GM23248 (cell line): Measurements from ENCODE around the gene BMP2.

Experiments
- EZH2 ChIP-seq: fragments of 200-600 bp; sonication (generic); IDR thresholded peaks from 2 replicates; pipeline ENCODE4 v1.6.1; 2018; ENCODE audit warnings: antibody characterized with exemption, mild to moderate bottlenecking; ENCODE audit not compliant: insufficient read depth, poor library complexity, severe bottlenecking
- EZH2phosphoT487 ChIP-seq: fragments of 200-600 bp; sonication (generic); IDR thresholded peaks from 2 replicates; pipeline ENCODE4 v1.6.1; 2018; ENCODE audit warnings: antibody characterized with exemption, moderate library complexity, mild to moderate bottlenecking, low read depth; ENCODE audit not compliant: insufficient read depth

- TF ChIP-seq EZH2 (no peak), EZH2phosphoT487 (no peak)
Observed at GRCh38 chr20:6744805-6745204, 22.7 kb upstream of the BMP2 start.
